Ishikawa (cell line): ENCODE data around the gene ITIH3.

ENCODE experiments used
- EP300 ChIP-seq: IDR thresholded peaks from 2 replicates; pipeline ENCODE4 v1.6.1; 2012; ENCODE audit warnings: borderline replicate concordance
- FOXM1 ChIP-seq: IDR thresholded peaks from 2 replicates; pipeline ENCODE4 v1.6.1; 2012; ENCODE audit warnings: low read depth, borderline replicate concordance
- MAX ChIP-seq: IDR thresholded peaks from 2 replicates; pipeline ENCODE4 v1.6.1; 2012
- NFIC ChIP-seq: IDR thresholded peaks from 2 replicates; pipeline ENCODE4 v1.6.1; 2012
- RAD21 ChIP-seq: IDR thresholded peaks from 2 replicates; pipeline ENCODE4 v1.6.1; 2012; ENCODE audit warnings: low read depth
- REST ChIP-seq: IDR thresholded peaks from 2 replicates; pipeline ENCODE4 v1.6.1; 2012; ENCODE audit warnings: low read depth, mild to moderate bottlenecking
- TAF1 ChIP-seq: IDR thresholded peaks from 2 replicates; pipeline ENCODE4 v1.6.1; 2012; ENCODE audit warnings: low read depth, mild to moderate bottlenecking
- TCF12 ChIP-seq: IDR thresholded peaks from 2 replicates; pipeline ENCODE4 v1.6.1; 2012; ENCODE audit warnings: low read depth
- TEAD4 ChIP-seq: IDR thresholded peaks from 2 replicates; pipeline ENCODE4 v1.6.1; 2012
- USF1 ChIP-seq: IDR thresholded peaks from 2 replicates; pipeline ENCODE4 v1.6.1; 2012
- YY1 ChIP-seq: IDR thresholded peaks from 2 replicates; pipeline ENCODE4 v1.6.1; 2012; ENCODE audit warnings: low read depth

GRCh38 chr3:52783211-52783555 lies 11.4 kb upstream of the ITIH3 start:
- TF ChIP-seq TCF12: no peak
- TF ChIP-seq YY1: no peak
- TF ChIP-seq EP300: no peak
- no peak for TF ChIP-seq TAF1
- TF ChIP-seq REST: no peak
- TF ChIP-seq USF1: no peak
- TF ChIP-seq RAD21: no peak
- no peak for TF ChIP-seq NFIC
- TF ChIP-seq MAX: no peak
- no peak for TF ChIP-seq TEAD4
- no peak for TF ChIP-seq FOXM1
